ENCODE results near the gene VPS35L.
"Not testable (repeated sequence)": the region's sequence is repeated elsewhere in the genome, so short reads cannot be mapped to it uniquely, and the experiment has no call there.

- not testable (repeated sequence) for TF ChIP-seq CTCF (IDR thresholded peaks at IDR 0.05; ENCODE audit: low read depth, low read length, poor library complexity, severe bottlenecking); EZH2phosphoT487 (IDR thresholded peaks at IDR 0.05; ENCODE audit: borderline replicate concordance, low read length)
These were observed 12.1 kb upstream of the VPS35L start for GRCh38 chr16:19543278-19543996.

Measured in DOHH2 (cell line).